Naive thymus-derived CD4-positive, alpha-beta T cell (primary cell): ENCODE results near the gene OR2H1. TPM values are rescaled to one million over a fixed set of nuclear protein-coding genes. Genes with fewer than 3 reads are reported as not detected.

ENCODE experiments used
- ATAC-seq: fragments of 150-1000 bp; cut with Tn5 transposase; 2 replicates; pipeline ENCODE4 v1.10.0; 2021; ENCODE audit warnings: mild to moderate bottlenecking, moderate library complexity
- CTCF ChIA-PET: fragments of 350-600 bp; sonication (Branson Sonifier 250); formaldehyde crosslinking; loops from one replicate; lab custom pipeline; 2021; ENCODE audit warnings: antibody characterized with exemption; lab: Charles Lee
- POLR2A ChIA-PET: fragments of 350-600 bp; sonication (Branson Sonifier 250); formaldehyde crosslinking; loops from one replicate; lab custom pipeline; 2021; ENCODE audit warnings: antibody characterized with exemption, inconsistent platforms; lab: Charles Lee
- DNase-seq, 9 donors: peaks; one replicate each; pipeline versions ENCODE4 v3.0.0 to v3.0.0-alpha.2; 2020 to 2022; ENCODE audit warnings: mixed read lengths in 1 of 9
- H3K27ac ChIP-seq: one replicate; pipeline ENCODE4 v1.7.0; 2013; ENCODE audit warnings: mild to moderate bottlenecking, low read depth, low read length, moderate library complexity
- H3K27me3 ChIP-seq, 2 donors: one replicate each; pipeline ENCODE4 v1.7.0; 2013; ENCODE audit warnings: low read length in 2 of 2, mild to moderate bottlenecking in 2 of 2, moderate library complexity in 2 of 2; ENCODE audit not compliant: control insufficient read depth in 2 of 2, insufficient read depth in 2 of 2
- H3K36me3 ChIP-seq, 3 experiments: 1 replicate in 2 of 3; 2 replicates in 1 of 3; pipeline ENCODE4 v1.7.0; 2013; ENCODE audit warnings: low read length in 3 of 3, mild to moderate bottlenecking in 3 of 3, moderate library complexity in 1 of 3; ENCODE audit not compliant: insufficient read depth in 3 of 3, control insufficient read depth in 2 of 3
- H3K4me1 ChIP-seq, 2 donors: one replicate each; pipeline ENCODE4 v1.7.0; 2013; ENCODE audit warnings: low read length in 2 of 2, mild to moderate bottlenecking in 2 of 2, moderate library complexity in 1 of 2; ENCODE audit not compliant: control insufficient read depth in 2 of 2, insufficient read depth in 2 of 2
- H3K4me3 ChIP-seq: 2 replicates; pipeline ENCODE4 v1.7.0; 2013; ENCODE audit warnings: mild to moderate bottlenecking, low read length
- H3K9me3 ChIP-seq, 3 experiments: 1 replicate in 2 of 3; 2 replicates in 1 of 3; pipeline ENCODE4 v1.7.0; 2013; ENCODE audit warnings: low read length in 3 of 3; ENCODE audit not compliant: control insufficient read depth in 2 of 3
- H3K27ac Mint-ChIP-seq, 9 donors: one replicate each; pipeline ENCODE4 v1.8.0; 2020 to 2022; ENCODE audit warnings: mixed read lengths in 9 of 9, mild to moderate bottlenecking in 8 of 9, moderate library complexity in 5 of 9, inconsistent platforms in 2 of 9
- H3K27me3 Mint-ChIP-seq, 5 donors: one replicate each; pipeline ENCODE4 v1.8.0; 2021 to 2022; ENCODE audit warnings: mixed read lengths in 5 of 5, mild to moderate bottlenecking in 1 of 5
- H3K36me3 Mint-ChIP-seq, 5 donors: one replicate each; pipeline ENCODE4 v1.8.0; 2020 to 2022; ENCODE audit warnings: mixed read lengths in 5 of 5, mild to moderate bottlenecking in 3 of 5, inconsistent platforms in 1 of 5
- H3K4me1 Mint-ChIP-seq, 7 donors: one replicate each; pipeline ENCODE4 v1.8.0; 2020 to 2022; ENCODE audit warnings: mixed read lengths in 7 of 7, mild to moderate bottlenecking in 3 of 7, inconsistent platforms in 1 of 7
- H3K4me3 Mint-ChIP-seq, 10 donors: one replicate each; pipeline ENCODE4 v1.8.0; 2020 to 2022; ENCODE audit warnings: mild to moderate bottlenecking in 10 of 10, mixed read lengths in 10 of 10, moderate library complexity in 6 of 10, inconsistent platforms in 2 of 10
- H3K9me3 Mint-ChIP-seq, 11 donors: one replicate each; pipeline ENCODE4 v1.8.0; 2020 to 2022; ENCODE audit warnings: mixed read lengths in 11 of 11, mild to moderate bottlenecking in 4 of 11, inconsistent platforms in 1 of 11, moderate library complexity in 1 of 11
- intact Hi-C, 2 donors: fragments of 100-400 bp; cut with micrococcal nuclease; formaldehyde crosslinking; loops; one replicate each; pipeline ENCODE4 v1.15.1; 2023
- polyA plus RNA-seq, 2 donors: library from polyadenylated mRNA; unstranded; fragments of 300-500 nt; fragmentation: Illumina TruSeq; gene quantifications; one replicate each; pipeline ENCODE4 v1.2.3, GENCODE V29; 2021
- total RNA-seq, 6 experiments: library from RNA in 5 of 6; stranded (reverse) in 5 of 6; gene quantifications; 1 replicate in 5 of 6; 2 replicates in 1 of 6; pipeline ENCODE4 v1.2.3 and lab custom pipeline; 2021 to 2026

OR2H1 gene
- not detected for total RNA-seq
- not detected for polyA plus RNA-seq
- total RNA-seq (lab: John Stamatoyannopoulos, UW), result not detected

DNA sequence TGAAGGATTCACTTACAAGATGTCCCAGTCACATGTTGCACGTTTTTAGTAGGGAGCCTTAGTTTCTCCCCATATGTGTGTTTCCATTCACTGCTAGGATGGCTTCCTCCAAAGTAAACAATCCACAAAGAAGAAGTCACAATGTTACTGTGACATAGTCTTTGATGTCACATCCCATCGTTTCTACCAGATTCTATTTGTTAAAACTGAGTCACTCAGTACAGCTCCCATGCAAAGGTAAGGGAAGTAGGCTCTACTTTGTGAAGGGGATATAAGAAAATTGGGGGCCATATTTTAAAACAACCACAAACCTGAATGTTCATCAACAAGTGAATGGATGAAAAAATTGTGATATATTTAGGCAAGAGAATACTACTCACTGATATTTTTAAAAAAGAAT lies at the start of gene OR2H1, which contains the start of gene OR11A1:
OR2H1 (plus strand) TSS at position 185 of the 400 bp plus-strand sequence. CDS start 4,615 bp downstream, outside the sequence.
OR11A1 (minus strand) TSS at position 101 of the 400 bp plus-strand sequence. CDS start 29,430 bp downstream, outside the sequence.
- ChIA-PET POLR2A (no interaction called here), CTCF (no interaction called here)
- Mint-ChIP-seq H3K4me1 (no peaks in the 10 kb centered on the region), H3K9me3 (peaks cover 0 to 2% (median 0%) of the 10 kb centered on the region in 11 donors), H3K27ac (no peak within 1 kb of the TSS), H3K4me3 (no peak within 1 kb of the TSS), H3K27me3 (peaks cover 8 to 22% (median 18%) of the 10 kb centered on the region in 5 donors), H3K36me3 (no peaks in the 10 kb centered on the region)
- Histone ChIP-seq H3K4me1 (no peaks in the 10 kb centered on the region), H3K9me3 (no peaks in the 10 kb centered on the region), H3K27ac (no peak within 1 kb of the TSS), H3K27me3 (no peaks in the 10 kb centered on the region), H3K36me3 (no peaks in the 10 kb centered on the region), H3K4me3 (no peak within 1 kb of the TSS)
- DNase-seq (no peak), ATAC-seq (no peak)
- intact Hi-C loops, result no loop called here

DNA sequence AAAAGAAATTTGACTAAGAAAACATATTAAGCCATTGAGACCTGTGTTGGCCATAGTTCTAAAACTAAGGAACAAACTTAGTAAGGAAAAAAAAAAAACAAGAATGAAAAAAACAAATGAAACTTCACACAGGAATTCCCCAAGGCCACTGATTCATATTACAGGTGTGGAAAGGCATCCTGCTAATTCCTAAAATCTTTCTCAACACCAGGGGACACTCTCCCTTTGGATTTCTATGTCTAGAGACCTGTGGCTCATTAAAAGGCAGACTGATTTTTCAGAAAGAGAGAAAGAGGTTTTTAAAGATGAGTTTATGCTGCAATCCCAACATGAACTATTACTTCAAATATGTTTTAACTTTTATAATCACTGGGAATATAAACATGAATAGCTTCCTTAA lies 42.4 kb upstream of the OR2H1 start, which contains the start of gene OR12D1:
OR12D1 (plus strand) TSS at position 341 of the 400 bp plus-strand sequence.
- Mint-ChIP-seq H3K27ac (no peak within 1 kb of the TSS), H3K4me3 (no peak within 1 kb of the TSS), H3K4me1 (no peaks in the 10 kb centered on the region), H3K27me3 (peaks cover 22 to 55% (median 46%) of the 10 kb centered on the region in 5 donors), H3K9me3 (peaks cover 0 to 24% (median 11%) of the 10 kb centered on the region in 11 donors), H3K36me3 (peaks cover 0 to 5% (median 0%) of the 10 kb centered on the region in 5 donors)
- no peaks in the 10 kb centered on the region for H3K36me3 ChIP-seq
- H3K27me3 ChIP-seq, result no peaks in the 10 kb centered on the region
- H3K27ac ChIP-seq, result no peak within 1 kb of the TSS
- peaks cover 0 to 5% (median 0%) of the 10 kb centered on the region in 3 experiments for H3K9me3 ChIP-seq
- no peaks in the 10 kb centered on the region for H3K4me1 ChIP-seq
- intact Hi-C loops, result no loop called here
- H3K4me3 ChIP-seq, result no peak within 1 kb of the TSS
- POLR2A ChIA-PET, result no interaction called here
- no peak for ATAC-seq
- no peak for DNase-seq
- CTCF ChIA-PET, result no interaction called here

DNA sequence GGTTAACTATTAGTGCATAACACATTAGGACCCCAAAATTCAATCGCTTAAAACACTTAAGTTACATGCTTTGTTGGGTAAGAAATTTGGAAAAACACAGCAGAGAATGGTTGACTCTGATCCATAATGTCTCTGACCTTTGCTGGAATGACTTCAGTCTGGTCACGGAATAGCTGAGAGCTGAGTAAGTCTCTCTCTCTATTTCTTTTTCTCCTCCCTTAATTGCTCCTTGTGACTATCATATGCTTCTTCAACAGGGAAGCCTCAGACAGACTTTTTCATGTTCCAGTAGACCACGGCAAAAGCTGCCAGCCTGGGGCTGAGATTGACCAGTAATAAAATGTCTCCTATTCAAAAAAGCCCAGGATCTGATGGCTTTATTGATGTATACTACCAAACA lies 37.4 kb upstream of the OR2H1 start:
- no peaks in the 10 kb centered on the region for H3K4me1 ChIP-seq
- no peaks in the 10 kb centered on the region for H3K36me3 ChIP-seq
- H3K4me3 ChIP-seq, result no peak overlapping the region
- CTCF ChIA-PET, result no interaction called here
- no peaks in the 10 kb centered on the region for H3K27me3 ChIP-seq
- intact Hi-C loops, result no loop called here
- POLR2A ChIA-PET, result no interaction called here
- ATAC-seq (no peak), DNase-seq (no peak)
- peaks cover 0 to 7% (median 0%) of the 10 kb centered on the region in 11 donors for H3K9me3 Mint-ChIP-seq
- H3K27ac Mint-ChIP-seq, result no peak overlapping the region
- H3K27me3 Mint-ChIP-seq, result peaks cover 27 to 67% (median 45%) of the 10 kb centered on the region in 5 donors
- H3K9me3 ChIP-seq, result no peaks in the 10 kb centered on the region
- H3K27ac ChIP-seq, result no peak overlapping the region
- H3K4me3 Mint-ChIP-seq, result no peak overlapping the region
- H3K4me1 Mint-ChIP-seq, result no peaks in the 10 kb centered on the region
- no peaks in the 10 kb centered on the region for H3K36me3 Mint-ChIP-seq

DNA sequence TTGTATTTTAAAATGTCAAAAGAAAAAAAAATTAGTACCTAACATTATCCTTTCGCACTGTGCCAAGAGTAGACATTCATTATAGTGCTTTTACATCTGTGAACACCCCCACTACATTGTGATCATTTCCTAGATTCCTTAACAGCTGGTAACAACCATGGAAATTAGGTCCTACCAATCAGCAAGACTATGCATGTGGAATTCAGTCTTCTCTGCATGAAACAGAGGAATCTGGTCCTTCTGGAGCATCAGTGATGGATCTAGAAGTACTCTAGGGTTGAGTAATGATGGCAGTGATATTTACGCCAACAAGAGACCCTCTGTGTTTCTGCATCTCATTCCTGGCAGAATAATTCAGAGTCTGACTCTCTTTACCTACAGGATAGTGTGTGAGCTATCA lies 32.8 kb upstream of the OR2H1 start:
- no peaks in the 10 kb centered on the region for H3K4me1 ChIP-seq
- H3K4me1 Mint-ChIP-seq, result peaks cover 0 to 1% (median 0%) of the 10 kb centered on the region in 7 donors
- no peaks in the 10 kb centered on the region for H3K9me3 ChIP-seq
- H3K36me3 ChIP-seq, result no peaks in the 10 kb centered on the region
- POLR2A ChIA-PET, result no interaction called here
- no peak overlapping the region for H3K4me3 Mint-ChIP-seq
- H3K36me3 Mint-ChIP-seq, result peaks cover 0 to 4% (median 0%) of the 10 kb centered on the region in 5 donors
- no peak overlapping the region for H3K4me3 ChIP-seq
- intact Hi-C loops, result no loop called here
- H3K27ac Mint-ChIP-seq, result no peak overlapping the region
- DNase-seq (no peak), ATAC-seq (no peak)
- H3K27me3 Mint-ChIP-seq, result peaks cover 21 to 74% (median 63%) of the 10 kb centered on the region in 5 donors
- peaks cover 0 to 7% (median 0%) of the 10 kb centered on the region in 11 donors for H3K9me3 Mint-ChIP-seq
- CTCF ChIA-PET, result no interaction called here
- H3K27me3 ChIP-seq, result no peaks in the 10 kb centered on the region
- no peak overlapping the region for H3K27ac ChIP-seq

DNA sequence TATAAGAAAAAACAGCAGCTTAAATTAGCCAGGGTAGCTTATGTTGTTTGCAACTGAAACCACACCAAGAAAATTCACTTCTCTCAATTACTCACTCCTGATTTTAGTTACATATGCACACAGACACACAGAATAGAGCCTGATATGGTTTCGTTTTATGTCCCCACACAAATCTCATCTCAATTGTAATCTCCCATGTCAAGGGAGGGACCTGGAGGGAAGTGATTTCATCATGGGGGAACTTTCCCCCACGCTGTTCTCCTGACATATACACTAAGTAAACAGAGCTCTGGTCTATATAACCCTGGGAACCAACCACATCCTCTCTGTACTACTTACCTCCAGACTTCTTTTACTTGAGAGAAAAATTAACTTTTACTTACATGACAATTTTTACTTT lies 32.4 kb upstream of the OR2H1 start:
- ATAC-seq, result no peak
- peaks cover 23 to 77% (median 65%) of the 10 kb centered on the region in 5 donors for H3K27me3 Mint-ChIP-seq
- no peak overlapping the region for H3K27ac ChIP-seq

DNA sequence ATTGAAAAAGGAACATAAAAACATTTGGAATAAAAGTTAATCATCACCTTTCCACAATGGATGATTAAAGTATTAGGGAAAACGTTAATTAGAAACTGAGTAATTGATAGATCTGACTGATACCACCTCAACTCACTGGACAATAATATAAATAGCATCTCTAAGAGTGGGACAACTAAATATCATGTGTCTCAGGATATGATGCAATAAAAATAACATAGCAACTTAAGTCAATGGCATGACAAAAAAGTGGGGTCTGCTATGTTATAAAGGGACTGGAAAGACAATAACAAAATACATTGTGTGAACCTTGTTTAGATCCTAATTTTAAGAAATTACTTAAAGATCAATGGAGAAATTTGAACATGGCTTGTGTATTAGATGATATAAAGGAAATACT lies 31.9 kb upstream of the OR2H1 start:
- Mint-ChIP-seq H3K4me3 (no peak overlapping the region), H3K9me3 (peaks cover 0 to 7% (median 0%) of the 10 kb centered on the region in 11 donors), H3K36me3 (peaks cover 0 to 4% (median 0%) of the 10 kb centered on the region in 5 donors), H3K4me1 (peaks cover 0 to 1% (median 0%) of the 10 kb centered on the region in 7 donors), H3K27ac (no peak overlapping the region), H3K27me3 (peaks cover 18 to 74% (median 62%) of the 10 kb centered on the region in 5 donors)
- ATAC-seq (no peak), DNase-seq (no peak)
- CTCF ChIA-PET, result no interaction called here
- no peaks in the 10 kb centered on the region for H3K27me3 ChIP-seq
- POLR2A ChIA-PET, result no interaction called here
- H3K4me1 ChIP-seq, result no peaks in the 10 kb centered on the region
- no peak overlapping the region for H3K4me3 ChIP-seq
- no peaks in the 10 kb centered on the region for H3K36me3 ChIP-seq
- H3K9me3 ChIP-seq, result no peaks in the 10 kb centered on the region
- intact Hi-C loops, result no loop called here
- no peak overlapping the region for H3K27ac ChIP-seq

More for the DNA sequence above, 32.4 kb upstream of the OR2H1 start:
- Histone ChIP-seq H3K9me3 (no peaks in the 10 kb centered on the region), H3K36me3 (no peaks in the 10 kb centered on the region), H3K4me1 (no peaks in the 10 kb centered on the region), H3K27me3 (no peaks in the 10 kb centered on the region), H3K4me3 (no peak overlapping the region)
- Mint-ChIP-seq H3K9me3 (peaks cover 0 to 7% (median 0%) of the 10 kb centered on the region in 11 donors), H3K27ac (no peak overlapping the region), H3K4me3 (no peak overlapping the region), H3K36me3 (peaks cover 0 to 4% (median 0%) of the 10 kb centered on the region in 5 donors), H3K4me1 (peaks cover 0 to 1% (median 0%) of the 10 kb centered on the region in 7 donors)
- no peak for DNase-seq
- intact Hi-C loops, result no loop called here
- ChIA-PET POLR2A (no interaction called here), CTCF (no interaction called here)

DNA sequence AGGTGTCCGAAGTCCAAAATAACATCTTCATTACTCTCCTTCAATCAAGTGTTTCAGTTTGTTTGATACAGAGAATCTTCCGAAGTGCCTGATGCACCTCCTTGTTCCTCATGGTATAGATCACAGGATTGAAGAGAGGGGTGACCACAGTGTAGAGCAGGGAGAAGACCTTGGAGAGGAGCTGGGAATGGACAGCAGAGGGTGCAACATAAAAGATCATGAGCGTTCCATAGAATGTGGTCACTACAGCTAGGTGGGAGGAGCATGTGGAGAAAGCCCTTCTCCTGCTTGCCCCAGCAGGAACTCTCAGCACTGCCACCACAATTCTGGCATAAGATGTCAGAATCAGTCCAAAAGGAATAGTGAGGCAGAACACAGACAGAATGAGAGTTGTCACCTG lies 30.3 kb upstream of the OR2H1 start:
- no peaks in the 10 kb centered on the region for H3K4me1 ChIP-seq
- intact Hi-C loops, result no loop called here
- Mint-ChIP-seq H3K4me1 (peaks cover 0 to 1% (median 0%) of the 10 kb centered on the region in 7 donors), H3K27me3 (peaks cover 20 to 66% (median 53%) of the 10 kb centered on the region in 5 donors), H3K9me3 (peaks cover 0 to 2% (median 0%) of the 10 kb centered on the region in 11 donors), H3K4me3 (no peak overlapping the region), H3K27ac (no peak overlapping the region), H3K36me3 (peaks cover 0 to 4% (median 0%) of the 10 kb centered on the region in 5 donors)
- no peak for DNase-seq
- ChIA-PET CTCF (no interaction called here), POLR2A (no interaction called here)
- H3K36me3 ChIP-seq, result no peaks in the 10 kb centered on the region
- H3K9me3 ChIP-seq, result no peaks in the 10 kb centered on the region
- no peak for ATAC-seq
- no peaks in the 10 kb centered on the region for H3K27me3 ChIP-seq
- no peak overlapping the region for H3K4me3 ChIP-seq
- H3K27ac ChIP-seq, result no peak overlapping the region
